ENCODE data around the gene ECI1. TPM values are rescaled to one million over a fixed set of nuclear protein-coding genes. Genes with fewer than 3 reads are reported as not detected.

Gene ECI1
- total and polyA plus RNA-seq, 2 experiments from 2014 or later, result 118 to 143 TPM

DNA sequence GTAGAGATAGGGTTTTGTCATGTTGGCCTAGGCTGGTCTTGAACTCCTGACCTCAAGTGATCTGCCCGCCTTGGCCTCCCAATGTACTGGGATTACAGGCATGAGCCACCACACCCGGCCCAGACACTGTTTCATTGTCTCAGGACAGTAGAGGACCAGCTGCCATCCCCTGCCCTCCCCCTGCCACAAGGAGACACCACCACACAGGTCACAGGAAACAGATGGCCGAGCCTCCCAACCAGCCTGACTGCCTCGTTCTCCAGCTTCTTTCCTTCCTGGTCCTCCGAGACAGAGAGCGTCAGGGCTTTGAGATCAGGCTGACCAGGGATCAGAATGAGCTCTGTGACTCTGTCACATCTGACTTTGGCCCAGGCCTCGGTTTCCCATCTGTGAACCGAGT lies 37.3 kb upstream of the ECI1 start (continued):
- no peak for TF ChIP-seq ZNF331 (CRISPR knock-in tag; IDR thresholded peaks at IDR 0.05; ENCODE audit: low read depth)
- TF ChIP-seq NANOG (IDR thresholded peaks at IDR 0.05; ENCODE audit: borderline replicate concordance), result no peak
- no peak for TF ChIP-seq CREB1 (CRISPR knock-in tag; IDR thresholded peaks at IDR 0.05; ENCODE audit: low read depth)

DNA sequence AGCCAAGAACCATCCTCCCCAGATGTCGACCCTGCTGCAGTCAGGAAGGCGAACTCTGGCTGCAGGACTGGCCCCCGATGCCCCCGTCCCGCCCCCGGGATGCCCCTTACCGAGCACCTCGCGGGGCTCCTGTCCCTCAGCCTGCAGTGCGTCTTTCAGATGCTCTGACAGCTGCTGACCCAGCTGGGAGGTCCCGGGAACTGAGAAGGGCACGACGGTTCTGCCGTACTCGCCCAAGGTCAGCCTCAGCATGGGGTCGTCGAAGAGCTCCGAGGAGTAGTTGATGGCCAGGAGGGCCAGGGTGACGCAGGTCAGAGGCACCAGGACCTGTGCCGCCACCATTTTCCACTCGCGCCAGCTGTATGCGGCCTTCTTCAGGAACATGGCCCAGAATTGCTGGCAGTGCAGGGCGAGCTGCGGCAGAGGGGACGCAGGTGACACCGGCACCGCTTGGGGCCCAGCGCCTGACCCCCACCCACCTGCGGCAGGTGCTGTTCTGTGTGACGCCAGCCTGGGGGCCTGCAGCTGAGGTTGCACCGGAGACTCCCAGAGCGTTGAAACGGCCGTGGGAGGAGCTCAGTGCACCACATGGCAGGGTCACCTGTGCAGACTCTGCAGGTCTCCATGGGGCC lies 36.6 kb upstream of the ECI1 start:
- ATAC-seq (no peak), DNase-seq (ENCODE audit: low spot score) (no peak)
- Histone ChIP-seq H3K4me2 (no peak overlapping the region), H4K20me1 (replicated peaks; ENCODE audit: insufficient read depth) (no peaks in the 10 kb centered on the region; the same call in 1 of the 2 replicates), H3K79me2 (replicated peaks; ENCODE audit: insufficient read depth) (no peaks in the 10 kb centered on the region), H3K36me3 (ENCODE audit: insufficient read depth) (no peaks in the 10 kb centered on the region), H3K27ac (ENCODE audit: low read depth) (no peak overlapping the region), H2AFZ (no peak overlapping the region), H3K4me1 (ENCODE audit: insufficient read depth) (no peaks in the 10 kb centered on the region), H3K9me2 (ENCODE audit: insufficient read depth) (no peaks in the 10 kb centered on the region), H3F3A (replicated peaks; ENCODE audit: low read depth) (no peaks in the 10 kb centered on the region), H3K4me3 (no peak overlapping the region), H3K27me3 (ENCODE audit: insufficient read depth) (no peaks in the 10 kb centered on the region)
- H3K9me3 Mint-ChIP-seq, result no peaks in the 10 kb centered on the region
- peaks cover 2% of the 10 kb centered on the region for H3K27me3 Mint-ChIP-seq (ENCODE audit: insufficient read depth, low read depth, poor library complexity)
- H3K4me1 Mint-ChIP-seq, result no peaks in the 10 kb centered on the region
- H3K27ac Mint-ChIP-seq, result no peak overlapping the region
- no peaks in the 10 kb centered on the region; the same call in 2 of the 3 replicates for H3K36me3 Mint-ChIP-seq (ENCODE audit: low read depth)
- H3K4me3 Mint-ChIP-seq, result no peak overlapping the region
- TF ChIP-seq, protein P1, sequence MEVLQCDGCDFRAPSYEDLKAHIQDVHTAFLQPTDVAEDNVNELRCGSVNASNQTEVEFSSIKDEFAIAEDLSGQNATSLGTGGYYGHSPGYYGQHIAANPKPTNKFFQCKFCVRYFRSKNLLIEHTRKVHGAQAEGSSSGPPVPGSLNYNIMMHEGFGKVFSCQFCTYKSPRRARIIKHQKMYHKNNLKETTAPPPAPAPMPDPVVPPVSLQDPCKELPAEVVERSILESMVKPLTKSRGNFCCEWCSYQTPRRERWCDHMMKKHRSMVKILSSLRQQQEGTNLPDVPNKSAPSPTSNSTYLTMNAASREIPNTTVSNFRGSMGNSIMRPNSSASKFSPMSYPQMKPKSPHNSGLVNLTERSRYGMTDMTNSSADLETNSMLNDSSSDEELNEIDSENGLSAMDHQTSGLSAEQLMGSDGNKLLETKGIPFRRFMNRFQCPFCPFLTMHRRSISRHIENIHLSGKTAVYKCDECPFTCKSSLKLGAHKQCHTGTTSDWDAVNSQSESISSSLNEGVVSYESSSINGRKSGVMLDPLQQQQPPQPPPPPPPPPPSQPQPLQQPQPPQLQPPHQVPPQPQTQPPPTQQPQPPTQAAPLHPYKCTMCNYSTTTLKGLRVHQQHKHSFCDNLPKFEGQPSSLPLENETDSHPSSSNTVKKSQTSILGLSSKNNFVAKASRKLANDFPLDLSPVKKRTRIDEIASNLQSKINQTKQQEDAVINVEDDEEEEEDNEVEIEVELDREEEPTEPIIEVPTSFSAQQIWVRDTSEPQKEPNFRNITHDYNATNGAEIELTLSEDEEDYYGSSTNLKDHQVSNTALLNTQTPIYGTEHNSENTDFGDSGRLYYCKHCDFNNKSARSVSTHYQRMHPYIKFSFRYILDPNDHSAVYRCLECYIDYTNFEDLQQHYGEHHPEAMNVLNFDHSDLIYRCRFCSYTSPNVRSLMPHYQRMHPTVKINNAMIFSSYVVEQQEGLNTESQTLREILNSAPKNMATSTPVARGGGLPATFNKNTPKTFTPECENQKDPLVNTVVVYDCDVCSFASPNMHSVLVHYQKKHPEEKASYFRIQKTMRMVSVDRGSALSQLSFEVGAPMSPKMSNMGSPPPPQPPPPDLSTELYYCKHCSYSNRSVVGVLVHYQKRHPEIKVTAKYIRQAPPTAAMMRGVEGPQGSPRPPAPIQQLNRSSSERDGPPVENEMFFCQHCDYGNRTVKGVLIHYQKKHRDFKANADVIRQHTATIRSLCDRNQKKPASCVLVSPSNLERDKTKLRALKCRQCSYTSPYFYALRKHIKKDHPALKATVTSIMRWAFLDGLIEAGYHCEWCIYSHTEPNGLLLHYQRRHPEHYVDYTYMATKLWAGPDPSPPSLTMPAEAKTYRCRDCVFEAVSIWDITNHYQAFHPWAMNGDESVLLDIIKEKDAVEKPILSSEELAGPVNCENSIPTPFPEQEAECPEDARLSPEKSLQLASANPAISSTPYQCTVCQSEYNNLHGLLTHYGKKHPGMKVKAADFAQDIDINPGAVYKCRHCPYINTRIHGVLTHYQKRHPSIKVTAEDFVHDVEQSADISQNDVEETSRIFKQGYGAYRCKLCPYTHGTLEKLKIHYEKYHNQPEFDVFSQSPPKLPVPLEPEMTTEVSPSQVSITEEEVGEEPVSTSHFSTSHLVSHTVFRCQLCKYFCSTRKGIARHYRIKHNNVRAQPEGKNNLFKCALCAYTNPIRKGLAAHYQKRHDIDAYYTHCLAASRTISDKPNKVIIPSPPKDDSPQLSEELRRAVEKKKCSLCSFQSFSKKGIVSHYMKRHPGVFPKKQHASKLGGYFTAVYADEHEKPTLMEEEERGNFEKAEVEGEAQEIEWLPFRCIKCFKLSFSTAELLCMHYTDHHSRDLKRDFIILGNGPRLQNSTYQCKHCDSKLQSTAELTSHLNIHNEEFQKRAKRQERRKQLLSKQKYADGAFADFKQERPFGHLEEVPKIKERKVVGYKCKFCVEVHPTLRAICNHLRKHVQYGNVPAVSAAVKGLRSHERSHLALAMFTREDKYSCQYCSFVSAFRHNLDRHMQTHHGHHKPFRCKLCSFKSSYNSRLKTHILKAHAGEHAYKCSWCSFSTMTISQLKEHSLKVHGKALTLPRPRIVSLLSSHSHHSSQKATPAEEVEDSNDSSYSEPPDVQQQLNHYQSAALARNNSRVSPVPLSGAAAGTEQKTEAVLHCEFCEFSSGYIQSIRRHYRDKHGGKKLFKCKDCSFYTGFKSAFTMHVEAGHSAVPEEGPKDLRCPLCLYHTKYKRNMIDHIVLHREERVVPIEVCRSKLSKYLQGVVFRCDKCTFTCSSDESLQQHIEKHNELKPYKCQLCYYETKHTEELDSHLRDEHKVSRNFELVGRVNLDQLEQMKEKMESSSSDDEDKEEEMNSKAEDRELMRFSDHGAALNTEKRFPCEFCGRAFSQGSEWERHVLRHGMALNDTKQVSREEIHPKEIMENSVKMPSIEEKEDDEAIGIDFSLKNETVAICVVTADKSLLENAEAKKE (CRISPR knock-in tag; IDR thresholded peaks at IDR 0.05), result no peak
- TF ChIP-seq, protein P2, sequence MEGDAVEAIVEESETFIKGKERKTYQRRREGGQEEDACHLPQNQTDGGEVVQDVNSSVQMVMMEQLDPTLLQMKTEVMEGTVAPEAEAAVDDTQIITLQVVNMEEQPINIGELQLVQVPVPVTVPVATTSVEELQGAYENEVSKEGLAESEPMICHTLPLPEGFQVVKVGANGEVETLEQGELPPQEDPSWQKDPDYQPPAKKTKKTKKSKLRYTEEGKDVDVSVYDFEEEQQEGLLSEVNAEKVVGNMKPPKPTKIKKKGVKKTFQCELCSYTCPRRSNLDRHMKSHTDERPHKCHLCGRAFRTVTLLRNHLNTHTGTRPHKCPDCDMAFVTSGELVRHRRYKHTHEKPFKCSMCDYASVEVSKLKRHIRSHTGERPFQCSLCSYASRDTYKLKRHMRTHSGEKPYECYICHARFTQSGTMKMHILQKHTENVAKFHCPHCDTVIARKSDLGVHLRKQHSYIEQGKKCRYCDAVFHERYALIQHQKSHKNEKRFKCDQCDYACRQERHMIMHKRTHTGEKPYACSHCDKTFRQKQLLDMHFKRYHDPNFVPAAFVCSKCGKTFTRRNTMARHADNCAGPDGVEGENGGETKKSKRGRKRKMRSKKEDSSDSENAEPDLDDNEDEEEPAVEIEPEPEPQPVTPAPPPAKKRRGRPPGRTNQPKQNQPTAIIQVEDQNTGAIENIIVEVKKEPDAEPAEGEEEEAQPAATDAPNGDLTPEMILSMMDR (conservative IDR thresholded peaks at IDR 0.05; ENCODE audit: low read depth in 2 of 2), result no peak
- no peak for TF ChIP-seq NANOG (IDR thresholded peaks at IDR 0.05; ENCODE audit: borderline replicate concordance)
- TF ChIP-seq EZH2 (IDR thresholded peaks at IDR 0.05; ENCODE audit: low read depth, unreplicated experiment), result no peak
- no peak for TF ChIP-seq ZNF331 (CRISPR knock-in tag; IDR thresholded peaks at IDR 0.05; ENCODE audit: low read depth)
- TF ChIP-seq, protein P3, sequence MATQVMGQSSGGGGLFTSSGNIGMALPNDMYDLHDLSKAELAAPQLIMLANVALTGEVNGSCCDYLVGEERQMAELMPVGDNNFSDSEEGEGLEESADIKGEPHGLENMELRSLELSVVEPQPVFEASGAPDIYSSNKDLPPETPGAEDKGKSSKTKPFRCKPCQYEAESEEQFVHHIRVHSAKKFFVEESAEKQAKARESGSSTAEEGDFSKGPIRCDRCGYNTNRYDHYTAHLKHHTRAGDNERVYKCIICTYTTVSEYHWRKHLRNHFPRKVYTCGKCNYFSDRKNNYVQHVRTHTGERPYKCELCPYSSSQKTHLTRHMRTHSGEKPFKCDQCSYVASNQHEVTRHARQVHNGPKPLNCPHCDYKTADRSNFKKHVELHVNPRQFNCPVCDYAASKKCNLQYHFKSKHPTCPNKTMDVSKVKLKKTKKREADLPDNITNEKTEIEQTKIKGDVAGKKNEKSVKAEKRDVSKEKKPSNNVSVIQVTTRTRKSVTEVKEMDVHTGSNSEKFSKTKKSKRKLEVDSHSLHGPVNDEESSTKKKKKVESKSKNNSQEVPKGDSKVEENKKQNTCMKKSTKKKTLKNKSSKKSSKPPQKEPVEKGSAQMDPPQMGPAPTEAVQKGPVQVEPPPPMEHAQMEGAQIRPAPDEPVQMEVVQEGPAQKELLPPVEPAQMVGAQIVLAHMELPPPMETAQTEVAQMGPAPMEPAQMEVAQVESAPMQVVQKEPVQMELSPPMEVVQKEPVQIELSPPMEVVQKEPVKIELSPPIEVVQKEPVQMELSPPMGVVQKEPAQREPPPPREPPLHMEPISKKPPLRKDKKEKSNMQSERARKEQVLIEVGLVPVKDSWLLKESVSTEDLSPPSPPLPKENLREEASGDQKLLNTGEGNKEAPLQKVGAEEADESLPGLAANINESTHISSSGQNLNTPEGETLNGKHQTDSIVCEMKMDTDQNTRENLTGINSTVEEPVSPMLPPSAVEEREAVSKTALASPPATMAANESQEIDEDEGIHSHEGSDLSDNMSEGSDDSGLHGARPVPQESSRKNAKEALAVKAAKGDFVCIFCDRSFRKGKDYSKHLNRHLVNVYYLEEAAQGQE (IDR thresholded peaks at IDR 0.05; ENCODE audit: unreplicated experiment), result no peak
- TF ChIP-seq CREB1 (CRISPR knock-in tag; IDR thresholded peaks at IDR 0.05; ENCODE audit: low read depth), result no peak
- TF ChIP-seq JUNB (IDR thresholded peaks at IDR 0.05; ENCODE audit: unreplicated experiment), result no peak
- TF ChIP-seq, protein P4, sequence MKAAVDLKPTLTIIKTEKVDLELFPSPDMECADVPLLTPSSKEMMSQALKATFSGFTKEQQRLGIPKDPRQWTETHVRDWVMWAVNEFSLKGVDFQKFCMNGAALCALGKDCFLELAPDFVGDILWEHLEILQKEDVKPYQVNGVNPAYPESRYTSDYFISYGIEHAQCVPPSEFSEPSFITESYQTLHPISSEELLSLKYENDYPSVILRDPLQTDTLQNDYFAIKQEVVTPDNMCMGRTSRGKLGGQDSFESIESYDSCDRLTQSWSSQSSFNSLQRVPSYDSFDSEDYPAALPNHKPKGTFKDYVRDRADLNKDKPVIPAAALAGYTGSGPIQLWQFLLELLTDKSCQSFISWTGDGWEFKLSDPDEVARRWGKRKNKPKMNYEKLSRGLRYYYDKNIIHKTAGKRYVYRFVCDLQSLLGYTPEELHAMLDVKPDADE (IDR thresholded peaks at IDR 0.05), result no peak
- no peak for TF ChIP-seq POLR2AphosphoS5 (IDR thresholded peaks at IDR 0.05; ENCODE audit: low read depth)
- no peak for TF ChIP-seq EZH2phosphoT487 (IDR thresholded peaks at IDR 0.05; ENCODE audit: unreplicated experiment)
- TF ChIP-seq STAT1 (IDR thresholded peaks at IDR 0.05; ENCODE audit: unreplicated experiment), result no peak

Measured in GM23338 (cell line).